ENCODE data around the gene SPEM1. TPM values are rescaled to one million over a fixed set of nuclear protein-coding genes. Genes with fewer than 3 reads are reported as not detected.
A peak's percentile ranks its signal among the peaks of the same experiment; 100 is the strongest.

Gene SPEM1
- total and polyA plus RNA-seq, 2 of the 13 experiments (the other 11 are each of a cell fraction or from before 2014, with no cell fraction given): not detected

DNA sequence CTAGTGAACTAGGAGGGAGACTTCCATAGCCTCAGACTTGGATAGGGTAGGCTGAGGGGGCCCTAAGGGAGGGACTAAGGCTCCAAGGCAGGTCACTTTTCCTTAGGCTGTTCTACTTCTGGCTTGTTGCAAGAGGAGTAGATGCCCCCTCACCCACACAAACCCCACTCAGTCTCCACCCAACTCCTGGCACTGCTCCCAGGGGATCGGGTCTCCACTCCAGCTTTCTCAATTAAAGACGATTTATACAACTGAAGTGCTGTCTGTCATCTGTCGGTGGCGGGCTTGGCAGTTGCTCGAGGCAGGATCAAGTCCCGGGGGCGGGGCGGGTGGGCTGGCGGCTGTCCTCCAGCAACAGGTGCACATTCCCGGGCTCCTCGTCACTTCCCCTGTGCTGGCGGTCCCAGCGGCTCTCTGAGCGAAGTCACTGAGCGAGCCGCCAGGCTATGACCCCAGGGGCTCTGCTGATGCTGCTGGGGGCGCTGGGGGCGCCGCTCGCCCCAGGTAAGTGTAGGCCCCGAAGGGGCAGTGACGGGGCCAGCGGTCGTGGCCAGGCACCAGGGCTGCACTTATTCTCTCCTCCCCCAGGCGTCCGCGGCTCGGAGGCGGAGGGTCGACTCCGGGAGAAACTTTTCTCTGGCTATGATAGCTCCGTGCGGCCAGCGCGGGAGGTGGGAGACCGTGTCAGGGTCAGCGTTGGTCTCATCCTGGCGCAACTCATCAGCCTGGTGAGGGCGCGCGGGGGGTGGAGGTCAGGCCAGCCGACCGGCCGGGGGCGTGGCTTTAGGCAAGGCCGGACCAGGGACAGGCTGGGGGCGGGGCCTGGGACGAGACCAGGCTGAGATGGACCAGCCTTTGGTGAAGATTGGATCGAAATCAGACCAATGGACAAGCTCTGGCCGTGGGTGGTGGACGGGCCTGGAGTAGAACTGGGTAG, 24.8 kb downstream of the SPEM1 start, which contains the start of gene CHRNB1 (continued):
- TF ChIP-seq ZBTB49 (CRISPR knock-in tag; IDR thresholded peaks at IDR 0.05; ENCODE audit: borderline replicate concordance): no peak
- TF ChIP-seq, protein P1, sequence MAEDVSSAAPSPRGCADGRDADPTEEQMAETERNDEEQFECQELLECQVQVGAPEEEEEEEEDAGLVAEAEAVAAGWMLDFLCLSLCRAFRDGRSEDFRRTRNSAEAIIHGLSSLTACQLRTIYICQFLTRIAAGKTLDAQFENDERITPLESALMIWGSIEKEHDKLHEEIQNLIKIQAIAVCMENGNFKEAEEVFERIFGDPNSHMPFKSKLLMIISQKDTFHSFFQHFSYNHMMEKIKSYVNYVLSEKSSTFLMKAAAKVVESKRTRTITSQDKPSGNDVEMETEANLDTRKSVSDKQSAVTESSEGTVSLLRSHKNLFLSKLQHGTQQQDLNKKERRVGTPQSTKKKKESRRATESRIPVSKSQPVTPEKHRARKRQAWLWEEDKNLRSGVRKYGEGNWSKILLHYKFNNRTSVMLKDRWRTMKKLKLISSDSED (CRISPR knock-in tag; IDR thresholded peaks at IDR 0.05): no peak
- peak in 1 of 2 experiments; percentile 27; a peak in 1 of 4 replicates for TF ChIP-seq KLF16 (CRISPR knock-in tag; IDR thresholded peaks at IDR 0.05)
- TF ChIP-seq SMAD1 (CRISPR knock-in tag; IDR thresholded peaks at IDR 0.05; ENCODE audit: borderline replicate concordance, low read depth): no peak
- TF ChIP-seq, protein P2, sequence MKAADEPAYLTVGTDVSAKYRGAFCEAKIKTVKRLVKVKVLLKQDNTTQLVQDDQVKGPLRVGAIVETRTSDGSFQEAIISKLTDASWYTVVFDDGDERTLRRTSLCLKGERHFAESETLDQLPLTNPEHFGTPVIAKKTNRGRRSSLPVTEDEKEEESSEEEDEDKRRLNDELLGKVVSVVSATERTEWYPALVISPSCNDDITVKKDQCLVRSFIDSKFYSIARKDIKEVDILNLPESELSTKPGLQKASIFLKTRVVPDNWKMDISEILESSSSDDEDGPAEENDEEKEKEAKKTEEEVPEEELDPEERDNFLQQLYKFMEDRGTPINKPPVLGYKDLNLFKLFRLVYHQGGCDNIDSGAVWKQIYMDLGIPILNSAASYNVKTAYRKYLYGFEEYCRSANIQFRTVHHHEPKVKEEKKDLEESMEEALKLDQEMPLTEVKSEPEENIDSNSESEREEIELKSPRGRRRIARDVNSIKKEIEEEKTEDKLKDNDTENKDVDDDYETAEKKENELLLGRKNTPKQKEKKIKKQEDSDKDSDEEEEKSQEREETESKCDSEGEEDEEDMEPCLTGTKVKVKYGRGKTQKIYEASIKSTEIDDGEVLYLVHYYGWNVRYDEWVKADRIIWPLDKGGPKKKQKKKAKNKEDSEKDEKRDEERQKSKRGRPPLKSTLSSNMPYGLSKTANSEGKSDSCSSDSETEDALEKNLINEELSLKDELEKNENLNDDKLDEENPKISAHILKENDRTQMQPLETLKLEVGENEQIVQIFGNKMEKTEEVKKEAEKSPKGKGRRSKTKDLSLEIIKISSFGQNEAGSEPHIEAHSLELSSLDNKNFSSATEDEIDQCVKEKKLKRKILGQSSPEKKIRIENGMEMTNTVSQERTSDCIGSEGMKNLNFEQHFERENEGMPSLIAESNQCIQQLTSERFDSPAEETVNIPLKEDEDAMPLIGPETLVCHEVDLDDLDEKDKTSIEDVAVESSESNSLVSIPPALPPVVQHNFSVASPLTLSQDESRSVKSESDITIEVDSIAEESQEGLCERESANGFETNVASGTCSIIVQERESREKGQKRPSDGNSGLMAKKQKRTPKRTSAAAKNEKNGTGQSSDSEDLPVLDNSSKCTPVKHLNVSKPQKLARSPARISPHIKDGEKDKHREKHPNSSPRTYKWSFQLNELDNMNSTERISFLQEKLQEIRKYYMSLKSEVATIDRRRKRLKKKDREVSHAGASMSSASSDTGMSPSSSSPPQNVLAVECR (CRISPR knock-in tag; IDR thresholded peaks at IDR 0.05; ENCODE audit: borderline replicate concordance): peak; percentile 75; the same call in 1 of the 2 replicates
- TF ChIP-seq, protein P3, sequence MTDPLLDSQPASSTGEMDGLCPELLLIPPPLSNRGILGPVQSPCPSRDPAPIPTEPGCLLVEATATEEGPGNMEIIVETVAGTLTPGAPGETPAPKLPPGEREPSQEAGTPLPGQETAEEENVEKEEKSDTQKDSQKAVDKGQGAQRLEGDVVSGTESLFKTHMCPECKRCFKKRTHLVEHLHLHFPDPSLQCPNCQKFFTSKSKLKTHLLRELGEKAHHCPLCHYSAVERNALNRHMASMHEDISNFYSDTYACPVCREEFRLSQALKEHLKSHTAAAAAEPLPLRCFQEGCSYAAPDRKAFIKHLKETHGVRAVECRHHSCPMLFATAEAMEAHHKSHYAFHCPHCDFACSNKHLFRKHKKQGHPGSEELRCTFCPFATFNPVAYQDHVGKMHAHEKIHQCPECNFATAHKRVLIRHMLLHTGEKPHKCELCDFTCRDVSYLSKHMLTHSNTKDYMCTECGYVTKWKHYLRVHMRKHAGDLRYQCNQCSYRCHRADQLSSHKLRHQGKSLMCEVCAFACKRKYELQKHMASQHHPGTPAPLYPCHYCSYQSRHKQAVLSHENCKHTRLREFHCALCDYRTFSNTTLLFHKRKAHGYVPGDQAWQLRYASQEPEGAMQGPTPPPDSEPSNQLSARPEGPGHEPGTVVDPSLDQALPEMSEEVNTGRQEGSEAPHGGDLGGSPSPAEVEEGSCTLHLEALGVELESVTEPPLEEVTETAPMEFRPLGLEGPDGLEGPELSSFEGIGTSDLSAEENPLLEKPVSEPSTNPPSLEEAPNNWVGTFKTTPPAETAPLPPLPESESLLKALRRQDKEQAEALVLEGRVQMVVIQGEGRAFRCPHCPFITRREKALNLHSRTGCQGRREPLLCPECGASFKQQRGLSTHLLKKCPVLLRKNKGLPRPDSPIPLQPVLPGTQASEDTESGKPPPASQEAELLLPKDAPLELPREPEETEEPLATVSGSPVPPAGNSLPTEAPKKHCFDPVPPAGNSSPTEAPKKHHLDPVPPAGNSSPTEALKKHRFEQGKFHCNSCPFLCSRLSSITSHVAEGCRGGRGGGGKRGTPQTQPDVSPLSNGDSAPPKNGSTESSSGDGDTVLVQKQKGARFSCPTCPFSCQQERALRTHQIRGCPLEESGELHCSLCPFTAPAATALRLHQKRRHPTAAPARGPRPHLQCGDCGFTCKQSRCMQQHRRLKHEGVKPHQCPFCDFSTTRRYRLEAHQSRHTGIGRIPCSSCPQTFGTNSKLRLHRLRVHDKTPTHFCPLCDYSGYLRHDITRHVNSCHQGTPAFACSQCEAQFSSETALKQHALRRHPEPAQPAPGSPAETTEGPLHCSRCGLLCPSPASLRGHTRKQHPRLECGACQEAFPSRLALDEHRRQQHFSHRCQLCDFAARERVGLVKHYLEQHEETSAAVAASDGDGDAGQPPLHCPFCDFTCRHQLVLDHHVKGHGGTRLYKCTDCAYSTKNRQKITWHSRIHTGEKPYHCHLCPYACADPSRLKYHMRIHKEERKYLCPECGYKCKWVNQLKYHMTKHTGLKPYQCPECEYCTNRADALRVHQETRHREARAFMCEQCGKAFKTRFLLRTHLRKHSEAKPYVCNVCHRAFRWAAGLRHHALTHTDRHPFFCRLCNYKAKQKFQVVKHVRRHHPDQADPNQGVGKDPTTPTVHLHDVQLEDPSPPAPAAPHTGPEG (CRISPR knock-in tag; IDR thresholded peaks at IDR 0.05): no peak
- no peak for TF ChIP-seq KAT2B (IDR thresholded peaks at IDR 0.05; ENCODE audit: borderline replicate concordance, low read depth, low read length)
- no peak; the same call in 1 of the 2 replicates for TF ChIP-seq ZFP36L1 (CRISPR knock-in tag; IDR thresholded peaks at IDR 0.05)
- peak; percentile 21; the same call in 1 of the 2 replicates for TF ChIP-seq ZNF484 (CRISPR knock-in tag; IDR thresholded peaks at IDR 0.05; ENCODE audit: borderline replicate concordance, low read depth)
- TF ChIP-seq SNRNP70 (IDR thresholded peaks at IDR 0.05; ENCODE audit: low read depth, low read length): no peak
- no peak for TF ChIP-seq ZNF569 (CRISPR knock-in tag; IDR thresholded peaks at IDR 0.05; ENCODE audit: borderline replicate concordance)
- peak; percentile 64; the same call in 1 of the 2 replicates for TF ChIP-seq ZNF703 (CRISPR knock-in tag; IDR thresholded peaks at IDR 0.05; ENCODE audit: borderline replicate concordance)
